SK-MEL-5 (cell line): ENCODE results near the gene UBL7. TPM values are rescaled to one million over a fixed set of nuclear protein-coding genes. Genes with fewer than 3 reads are reported as not detected.

Experiments used
- DNase-seq: peaks from one replicate; pipeline ENCODE4 v3.0.0-alpha.2; 2016; ENCODE audit warnings: low read depth, low spot score
- in situ Hi-C: cut with HindIII; loops from 2 replicates; pipeline ENCODE4 v1.10.0; 2016; ENCODE audit warnings: low sequenced_read_pairs, high pct_unique_total_duplicates, low pct_unique_long_range_greater_than_20kb
- small RNA-seq, 2 experiments: library from RNA; depleted of rRNA; stranded (forward); fragments of <200 nt; gene quantifications; one replicate each; pipeline ENCODE3, GENCODE V24; 2014
- total RNA-seq: library from RNA; depleted of rRNA; stranded (reverse); fragments of >200 nt; shearing (Covaris generic); gene quantifications from 2 replicates; pipeline ENCODE4 v1.2.3, GENCODE V29; 2014; rRNA removed

The UBL7 gene
- total RNA-seq, 1 experiment from 2014 or later, result 87.2 TPM

GRCh38 chr15:74403588-74403919 is 57.4 kb downstream of the UBL7 start:
- no peak for DNase-seq
- in situ Hi-C loops, result no loop called here

- in situ Hi-C loops, result no loop called here
- DNase-seq, result no peak
Measured at GRCh38 chr15:74402873-74403587, 57.9 kb downstream of the UBL7 start.

- no peak for DNase-seq
- in situ Hi-C loops, result no loop called here
Measured at GRCh38 chr15:74402337-74402841, 58.6 kb downstream of the UBL7 start.

- DNase-seq, result no peak
- in situ Hi-C loops, result no loop called here
Measured at GRCh38 chr15:74400915-74401757, 59.8 kb downstream of the UBL7 start.

GRCh38 chr15:74400313-74400860 is 60.6 kb downstream of the UBL7 start:
- no peak for DNase-seq

GRCh38 chr15:74399511-74400312 is 61.2 kb downstream of the UBL7 start:
- DNase-seq, result no peak
- in situ Hi-C loops, result no loop called here

More at GRCh38 chr15:74400313-74400860, 60.6 kb downstream of the UBL7 start:
- in situ Hi-C loops, result no loop called here

GRCh38 chr15:74399100-74399499 is 61.9 kb downstream of the UBL7 start:
- in situ Hi-C loops, result no loop called here

GRCh38 chr15:74398183-74398582 is 62.8 kb downstream of the UBL7 start:
- in situ Hi-C loops, result no loop called here
- no peak for DNase-seq

More at GRCh38 chr15:74399100-74399499, 61.9 kb downstream of the UBL7 start:
- no peak for DNase-seq

- in situ Hi-C loops, result no loop called here
- DNase-seq, result no peak
Measured at GRCh38 chr15:74397239-74398068, 63.5 kb downstream of the UBL7 start.

GRCh38 chr15:74396445-74397238 is 64.3 kb downstream of the UBL7 start:
- DNase-seq, result no peak
- in situ Hi-C loops, result no loop called here

GRCh38 chr15:74396146-74396438 is 64.9 kb downstream of the UBL7 start:
- no peak for DNase-seq
- in situ Hi-C loops, result no loop called here

Small RNA genes within 50 kb of the gene (small RNA-seq; reads per million reads assigned to genes)
- 0 reads per million in 2 experiments for gene MIR6881
- gene RF00591, result 0 reads per million in 2 experiments

Other genes with a start within 250 kb of the UBL7 start
- not detected in 2 replicates for gene CCDC33, start 224.8 kb downstream of the UBL7 start, total RNA-seq
- not detected in 2 replicates for gene CYP11A1, start 93.5 kb downstream of the UBL7 start, total RNA-seq
- 15.5 and 20.9 TPM in 2 replicates for gene SEMA7A, start 27.2 kb downstream of the UBL7 start, total RNA-seq
- gene ARID3B, start 80.1 kb upstream of the UBL7 start, total RNA-seq, result 3.4 and 3.7 TPM in 2 replicates
- 44.4 and 53.2 TPM in 2 replicates for gene CLK3, start 154.7 kb upstream of the UBL7 start, total RNA-seq
- 6.8 and 10.2 TPM in 2 replicates for gene EDC3, start 234.9 kb upstream of the UBL7 start, total RNA-seq